Globus pallidus (tissue), 1 donor: Measurements from ENCODE around the gene GDPD5.
A peak's percentile ranks its signal among the peaks of the same experiment; 100 is the strongest.

Experiments
- DNase-seq: peaks from one replicate; pipeline ENCODE4 v3.0.0-alpha.2; 2015; ENCODE audit warnings: low spot score

The GDPD5 gene, protein sequence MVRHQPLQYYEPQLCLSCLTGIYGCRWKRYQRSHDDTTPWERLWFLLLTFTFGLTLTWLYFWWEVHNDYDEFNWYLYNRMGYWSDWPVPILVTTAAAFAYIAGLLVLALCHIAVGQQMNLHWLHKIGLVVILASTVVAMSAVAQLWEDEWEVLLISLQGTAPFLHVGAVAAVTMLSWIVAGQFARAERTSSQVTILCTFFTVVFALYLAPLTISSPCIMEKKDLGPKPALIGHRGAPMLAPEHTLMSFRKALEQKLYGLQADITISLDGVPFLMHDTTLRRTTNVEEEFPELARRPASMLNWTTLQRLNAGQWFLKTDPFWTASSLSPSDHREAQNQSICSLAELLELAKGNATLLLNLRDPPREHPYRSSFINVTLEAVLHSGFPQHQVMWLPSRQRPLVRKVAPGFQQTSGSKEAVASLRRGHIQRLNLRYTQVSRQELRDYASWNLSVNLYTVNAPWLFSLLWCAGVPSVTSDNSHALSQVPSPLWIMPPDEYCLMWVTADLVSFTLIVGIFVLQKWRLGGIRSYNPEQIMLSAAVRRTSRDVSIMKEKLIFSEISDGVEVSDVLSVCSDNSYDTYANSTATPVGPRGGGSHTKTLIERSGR

DNA sequence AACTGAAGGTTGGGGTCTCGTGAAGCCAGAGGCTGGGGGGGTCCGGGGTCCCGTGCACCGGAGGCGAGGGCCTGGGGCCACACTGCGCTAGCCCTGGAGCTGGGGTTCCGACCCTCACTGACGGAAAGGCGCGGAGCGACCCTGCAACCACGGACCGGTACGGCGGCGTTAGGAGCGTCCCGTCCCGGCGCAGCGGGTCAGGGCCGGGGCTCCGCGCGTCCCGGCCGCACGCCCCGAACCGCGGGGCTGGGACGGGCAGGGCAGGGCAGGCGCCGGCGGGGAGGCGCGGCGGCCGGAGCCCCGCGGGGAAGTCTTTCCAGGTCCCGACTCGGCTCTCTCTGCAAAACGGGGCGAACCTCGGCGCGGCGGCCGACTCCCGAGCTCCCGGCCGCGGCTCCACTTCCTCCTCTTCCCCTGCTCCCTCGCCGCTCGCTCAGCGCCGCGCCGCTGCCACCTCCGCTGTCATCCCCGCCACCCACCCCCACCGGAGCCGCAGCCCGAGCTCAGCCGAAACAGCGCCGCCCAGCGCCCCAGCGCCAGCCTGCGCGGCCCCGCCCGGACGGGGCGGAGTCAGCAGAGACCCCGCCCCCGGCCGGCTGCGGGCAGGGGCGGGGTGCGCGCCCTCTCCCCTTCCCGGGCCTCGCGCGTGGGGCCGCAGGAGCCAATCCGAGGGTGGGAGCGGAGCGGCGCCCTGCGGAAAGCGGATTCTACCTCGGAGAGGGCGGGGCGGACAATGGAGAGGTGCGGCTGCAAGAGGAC, at the start of gene GDPD5:
GDPD5 (minus strand) TSS at position 509 of the 759 bp plus-strand sequence. CDS start 48,206 bp downstream, outside the sequence.
- DNase-seq = peak; percentile 78

DNA sequence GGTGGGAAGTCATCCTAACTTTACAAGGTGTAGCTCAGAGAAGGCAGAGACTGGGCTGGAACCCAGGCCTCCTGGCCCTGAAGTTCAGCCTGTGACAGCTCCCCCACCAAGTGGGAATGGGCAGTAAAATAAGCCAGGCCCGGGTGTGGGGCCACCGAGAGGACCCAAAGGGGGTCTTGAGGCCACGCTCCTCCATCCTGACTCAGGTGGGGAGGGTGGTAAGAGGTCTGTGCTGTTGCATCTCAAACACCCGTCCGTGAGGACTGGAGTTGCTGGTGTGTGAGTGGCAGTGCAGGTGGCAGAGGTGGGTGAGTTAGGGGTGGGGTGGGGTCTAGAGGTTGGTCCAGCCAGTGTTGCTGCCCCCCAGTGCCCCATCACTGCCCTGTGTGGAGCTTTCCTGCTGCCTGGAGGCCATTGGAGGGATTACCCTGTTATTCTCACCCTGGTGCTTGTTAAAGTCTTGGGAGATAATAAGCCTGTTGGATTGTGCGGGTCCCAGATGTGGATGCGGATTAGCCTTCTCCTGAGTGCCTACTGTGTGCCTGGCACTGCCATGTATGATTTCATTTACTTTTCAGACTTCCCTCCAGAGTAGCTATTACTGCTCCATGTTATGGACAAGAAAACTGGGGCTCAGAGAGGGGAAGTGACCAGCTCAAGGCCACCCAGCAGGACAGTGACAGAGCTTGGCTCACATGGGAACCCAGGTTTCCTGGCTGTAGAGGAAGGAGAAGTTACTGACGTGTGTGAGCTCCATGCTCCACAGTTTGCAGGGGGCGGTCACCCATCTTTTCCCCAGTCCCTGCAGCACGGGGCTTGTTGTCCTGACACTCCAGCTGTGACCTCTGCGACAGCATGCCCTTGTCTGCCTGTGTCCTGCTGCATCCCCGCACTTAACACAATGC, 49.2 kb upstream of the GDPD5 start:
- no peak for DNase-seq

DNA sequence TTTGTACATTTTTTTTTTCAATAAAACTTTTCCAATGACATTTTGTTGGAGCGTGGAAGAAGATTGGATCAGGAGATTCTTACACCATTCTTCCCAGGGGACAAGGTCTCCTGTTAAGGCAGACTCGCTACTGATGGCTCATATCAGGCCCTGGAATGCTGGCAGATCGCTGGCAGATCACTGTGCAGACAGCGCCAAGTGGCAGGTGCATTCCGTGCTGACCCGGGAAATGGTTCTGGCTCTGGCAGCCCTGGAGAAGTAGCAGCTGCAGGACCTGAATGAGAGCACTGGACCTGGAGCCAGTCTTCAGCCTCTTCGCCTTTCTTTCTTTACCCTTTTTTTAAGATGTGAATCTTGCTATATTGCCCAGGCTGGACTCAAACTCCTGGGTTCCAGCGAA, 47.0 kb upstream of the GDPD5 start:
- no peak for DNase-seq

DNA sequence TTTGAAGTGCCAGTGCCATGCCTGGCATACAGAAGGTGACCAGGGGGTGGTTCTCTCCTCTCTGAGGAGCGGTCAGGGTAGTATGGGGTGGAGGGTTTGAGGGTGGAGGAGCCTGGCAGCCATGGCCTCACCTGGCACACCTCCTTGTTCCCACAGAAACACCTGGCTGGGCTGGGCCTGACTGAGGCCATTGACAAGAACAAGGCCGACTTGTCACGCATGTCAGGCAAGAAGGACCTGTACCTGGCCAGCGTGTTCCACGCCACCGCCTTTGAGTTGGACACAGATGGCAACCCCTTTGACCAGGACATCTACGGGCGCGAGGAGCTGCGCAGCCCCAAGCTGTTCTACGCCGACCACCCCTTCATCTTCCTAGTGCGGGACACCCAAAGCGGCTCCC, 45.9 kb upstream of the GDPD5 start:
- DNase-seq = no peak

DNA sequence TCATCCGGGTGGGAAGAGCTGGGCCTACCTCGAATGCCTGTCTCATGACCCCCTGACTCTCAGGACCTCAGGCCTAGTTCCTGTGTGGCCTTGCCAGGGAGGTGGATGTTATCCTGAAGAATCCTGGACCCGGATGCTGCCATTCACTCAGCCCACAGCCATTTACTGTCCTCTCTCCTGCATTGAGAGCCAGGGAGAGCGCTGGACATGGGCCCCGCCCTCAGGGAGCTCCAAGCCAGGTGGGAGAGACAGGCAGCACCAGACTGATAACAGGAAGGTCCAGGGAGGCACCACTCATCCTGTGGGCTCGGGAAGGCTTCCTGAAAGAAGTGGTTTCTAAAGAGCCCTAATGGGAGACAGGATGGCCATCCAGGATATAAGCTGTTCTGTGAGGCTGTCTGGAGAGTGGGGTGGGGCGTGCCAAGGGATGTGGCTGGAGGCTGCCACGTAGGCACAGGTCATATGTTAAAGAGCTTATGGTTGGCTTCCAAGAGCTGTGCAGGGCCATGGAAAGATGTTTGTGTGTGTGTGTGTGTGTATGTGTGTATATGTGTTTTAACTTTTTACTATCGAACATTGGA, 44.9 kb upstream of the GDPD5 start:
- DNase-seq = no peak

DNA sequence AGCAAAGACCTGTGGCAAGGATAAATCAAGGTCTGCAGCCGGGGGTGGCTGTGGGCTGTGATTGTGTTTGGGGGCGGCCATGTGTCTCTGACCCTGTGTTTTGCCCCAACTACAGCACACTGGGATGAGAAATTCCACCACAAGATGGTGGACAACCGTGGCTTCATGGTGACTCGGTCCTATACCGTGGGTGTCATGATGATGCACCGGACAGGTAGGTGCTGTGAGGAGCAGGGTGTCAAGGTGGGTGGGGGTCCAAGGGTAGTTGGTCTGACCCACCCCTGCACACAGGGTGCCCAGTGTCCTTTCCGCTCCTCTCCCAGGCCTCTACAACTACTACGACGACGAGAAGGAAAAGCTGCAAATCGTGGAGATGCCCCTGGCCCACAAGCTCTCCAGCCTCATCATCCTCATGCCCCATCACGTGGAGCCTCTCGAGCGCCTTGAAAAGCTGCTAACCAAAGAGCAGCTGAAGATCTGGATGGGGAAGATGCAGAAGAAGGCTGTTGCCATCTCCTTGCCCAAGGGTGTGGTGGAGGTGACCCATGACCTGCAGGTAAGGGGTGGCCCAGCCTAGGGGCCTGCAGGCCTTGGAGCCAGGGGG, 43.0 kb upstream of the GDPD5 start:
- DNase-seq = no peak

DNA sequence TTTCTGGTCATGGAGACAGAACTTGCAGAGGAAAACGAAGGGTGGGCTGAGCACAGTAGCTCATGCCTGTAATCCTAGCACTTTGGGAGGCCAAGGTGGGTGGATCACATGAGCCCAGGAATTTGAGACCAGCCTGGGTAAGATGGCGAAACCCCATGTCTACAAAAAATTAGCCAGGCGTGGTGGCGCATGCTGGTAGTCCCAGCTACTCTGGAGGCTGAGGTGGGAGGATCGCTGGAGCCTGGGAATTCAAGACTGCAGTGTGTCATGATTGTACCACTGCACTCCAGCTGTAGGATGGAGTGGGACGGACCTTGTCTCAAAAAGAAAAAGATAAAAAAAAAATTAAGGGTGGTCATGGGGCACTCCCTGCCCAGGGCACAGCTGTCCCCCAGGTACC, 42.2 kb upstream of the GDPD5 start:
- no peak for DNase-seq

DNA sequence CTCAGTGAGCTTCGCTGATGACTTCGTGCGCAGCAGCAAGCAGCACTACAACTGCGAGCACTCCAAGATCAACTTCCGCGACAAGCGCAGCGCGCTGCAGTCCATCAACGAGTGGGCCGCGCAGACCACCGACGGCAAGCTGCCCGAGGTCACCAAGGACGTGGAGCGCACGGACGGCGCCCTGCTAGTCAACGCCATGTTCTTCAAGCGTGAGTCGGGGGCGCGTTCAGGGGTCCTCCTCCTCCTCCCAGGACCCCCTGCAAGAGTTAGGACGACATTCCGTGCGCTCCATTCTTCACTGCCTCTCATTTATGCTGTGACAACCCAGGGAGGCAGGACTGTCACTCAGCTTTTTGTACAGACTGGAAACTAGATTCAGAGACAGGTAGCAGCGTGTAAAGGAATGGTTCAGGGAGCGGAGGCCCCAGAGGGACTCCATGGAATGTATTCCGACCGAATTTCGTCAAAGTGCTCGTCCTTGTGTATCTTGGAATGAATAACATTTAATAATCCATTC, 41.1 kb upstream of the GDPD5 start:
- no peak for DNase-seq

DNA sequence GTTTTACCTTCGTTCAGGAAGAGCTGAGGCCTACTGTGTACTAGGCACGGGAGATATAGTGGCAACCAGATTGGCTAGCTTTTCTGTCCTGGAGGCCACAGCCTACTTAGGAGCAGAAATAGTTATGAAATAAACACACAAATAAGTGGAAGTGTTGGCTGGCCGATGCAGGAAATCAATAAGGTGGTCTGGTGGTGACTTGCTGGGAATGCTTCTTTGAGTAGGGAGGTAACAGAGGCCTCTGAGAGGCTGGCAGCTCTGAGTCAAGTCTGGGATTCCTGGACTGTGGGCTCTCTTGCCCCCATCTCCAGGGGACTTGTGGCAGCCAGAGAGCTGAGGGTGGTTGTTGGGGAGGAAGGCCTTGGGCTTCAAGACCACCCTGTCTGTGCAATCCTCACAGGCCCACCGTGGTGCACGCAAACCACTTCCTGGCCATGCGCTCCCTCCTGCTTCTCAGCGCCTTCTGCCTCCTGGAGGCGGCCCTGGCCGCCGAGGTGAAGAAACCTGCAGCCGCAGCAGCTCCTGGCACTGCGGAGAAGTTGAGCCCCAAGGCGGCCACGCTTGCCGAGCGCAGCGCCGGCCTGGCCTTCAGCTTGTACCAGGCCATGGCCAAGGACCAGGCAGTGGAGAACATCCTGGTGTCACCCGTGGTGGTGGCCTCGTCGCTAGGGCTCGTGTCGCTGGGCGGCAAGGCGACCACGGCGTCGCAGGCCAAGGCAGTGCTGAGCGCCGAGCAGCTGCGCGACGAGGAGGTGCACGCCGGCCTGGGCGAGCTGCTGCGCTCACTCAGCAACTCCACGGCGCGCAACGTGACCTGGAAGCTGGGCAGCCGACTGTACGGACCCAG, 40.4 kb upstream of the GDPD5 start:
- no peak for DNase-seq

DNA sequence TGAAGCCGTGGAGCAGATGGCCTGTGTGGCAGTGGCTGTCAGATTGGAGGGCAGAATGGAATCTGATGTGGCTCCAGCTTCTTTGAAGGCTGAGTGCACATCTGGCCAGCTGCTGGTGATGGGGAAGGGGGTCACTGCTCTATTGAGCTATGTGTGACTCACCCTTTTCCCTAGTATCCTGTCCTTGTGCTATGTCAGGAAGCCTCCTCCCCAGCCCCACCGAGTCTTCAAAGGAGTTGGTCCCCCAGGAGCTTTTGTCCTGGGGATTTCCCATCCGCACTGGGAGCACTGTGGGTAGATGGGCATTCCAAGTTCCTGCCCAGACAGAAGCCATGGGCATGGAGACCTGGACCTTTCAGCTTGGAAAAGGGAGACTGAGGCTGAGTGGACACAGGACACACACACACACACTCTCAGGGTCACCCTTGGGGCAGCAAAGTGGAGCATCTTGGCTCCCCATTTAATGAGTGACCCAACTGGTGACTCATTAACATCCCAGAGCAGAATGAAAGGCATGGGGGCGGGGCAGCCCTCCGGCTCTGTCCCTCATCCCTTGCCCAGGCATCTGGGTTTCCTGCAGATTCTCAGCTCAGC, 39.6 kb upstream of the GDPD5 start:
- no peak for DNase-seq

DNA sequence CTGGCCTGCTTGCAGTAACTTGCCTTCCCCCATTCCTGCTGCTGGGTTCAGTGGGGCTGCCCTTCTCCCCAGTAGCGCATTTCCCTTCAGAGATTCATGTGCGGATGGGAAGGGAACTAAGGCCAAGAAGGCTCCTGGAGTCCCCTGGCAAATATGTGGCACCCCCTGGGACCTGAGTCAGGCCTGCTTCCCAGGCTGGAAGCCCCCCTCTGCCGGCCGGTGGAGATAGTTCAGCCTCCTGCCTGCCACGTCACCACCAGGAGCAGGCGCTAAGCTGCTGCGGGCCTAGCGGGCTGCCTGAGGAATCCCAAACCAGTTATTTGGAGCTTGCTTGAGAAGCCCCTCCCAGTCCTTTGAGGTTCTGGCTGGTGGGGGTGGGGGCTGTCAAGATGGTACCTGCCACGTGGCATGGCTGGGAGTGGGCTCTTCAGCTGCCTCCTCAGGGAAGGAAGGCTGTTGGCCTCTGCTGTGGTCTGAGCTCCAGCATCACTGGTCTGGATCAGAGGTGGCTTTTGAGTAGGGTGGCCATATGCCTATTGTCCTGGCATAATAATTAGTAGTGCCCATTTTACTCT, 38.3 kb upstream of the GDPD5 start:
- no peak for DNase-seq

DNA sequence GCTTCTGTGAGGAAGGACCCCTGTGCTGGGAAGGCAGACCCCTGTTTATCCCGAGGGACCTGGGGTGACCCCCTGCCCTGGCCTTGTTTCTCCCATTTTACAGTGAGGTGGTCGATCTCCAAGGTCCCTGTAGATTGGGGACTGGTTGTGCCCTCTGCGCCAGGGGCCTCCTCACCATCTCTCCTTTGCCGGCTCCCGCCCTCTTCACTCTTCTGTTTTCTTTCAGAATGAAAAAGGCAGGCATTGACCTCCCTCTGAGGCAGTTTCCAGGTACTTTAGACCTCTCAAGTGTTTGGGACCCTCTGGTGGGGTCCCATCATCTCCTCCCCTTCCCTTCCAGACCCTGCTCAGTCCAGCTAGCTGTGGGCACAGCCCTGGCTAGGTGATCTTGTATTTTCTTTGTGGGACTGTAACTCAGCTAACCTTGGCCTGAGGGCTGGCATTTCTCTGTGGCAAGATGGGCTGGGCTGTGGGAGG, 37.8 kb upstream of the GDPD5 start:
- DNase-seq = no peak

DNA sequence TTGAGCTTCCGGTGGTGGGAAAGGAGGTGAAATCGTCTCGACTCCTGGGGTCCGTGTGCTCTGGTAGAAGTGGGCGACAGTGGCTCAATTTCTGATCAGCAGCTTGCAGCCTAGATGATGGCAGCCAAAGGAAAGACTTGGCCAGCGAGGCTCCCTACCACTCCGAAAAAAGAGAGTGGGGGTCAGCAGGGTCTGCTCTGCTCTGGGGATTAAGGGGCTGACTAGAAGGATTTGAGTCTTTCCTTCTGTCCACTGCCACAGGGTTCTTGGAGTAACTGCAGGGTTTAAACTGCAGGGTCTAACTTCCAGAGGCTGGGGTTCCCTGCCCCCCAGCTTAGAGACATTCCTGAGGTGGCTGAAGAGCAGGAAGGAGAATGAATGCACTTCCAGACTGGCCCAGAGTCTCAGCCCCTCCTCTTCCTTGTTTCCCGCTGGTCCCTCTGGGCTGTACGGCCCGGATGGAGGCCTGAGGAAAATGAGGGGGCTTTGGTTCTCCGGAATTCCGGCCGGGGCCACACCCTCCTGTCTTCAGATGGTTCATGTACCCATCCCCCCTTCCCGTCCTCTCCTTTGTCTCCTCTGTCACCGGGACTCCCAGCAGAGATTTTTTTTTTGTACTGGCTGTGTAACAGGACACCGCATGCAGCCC, 37.2 kb upstream of the GDPD5 start:
- no peak for DNase-seq

DNA sequence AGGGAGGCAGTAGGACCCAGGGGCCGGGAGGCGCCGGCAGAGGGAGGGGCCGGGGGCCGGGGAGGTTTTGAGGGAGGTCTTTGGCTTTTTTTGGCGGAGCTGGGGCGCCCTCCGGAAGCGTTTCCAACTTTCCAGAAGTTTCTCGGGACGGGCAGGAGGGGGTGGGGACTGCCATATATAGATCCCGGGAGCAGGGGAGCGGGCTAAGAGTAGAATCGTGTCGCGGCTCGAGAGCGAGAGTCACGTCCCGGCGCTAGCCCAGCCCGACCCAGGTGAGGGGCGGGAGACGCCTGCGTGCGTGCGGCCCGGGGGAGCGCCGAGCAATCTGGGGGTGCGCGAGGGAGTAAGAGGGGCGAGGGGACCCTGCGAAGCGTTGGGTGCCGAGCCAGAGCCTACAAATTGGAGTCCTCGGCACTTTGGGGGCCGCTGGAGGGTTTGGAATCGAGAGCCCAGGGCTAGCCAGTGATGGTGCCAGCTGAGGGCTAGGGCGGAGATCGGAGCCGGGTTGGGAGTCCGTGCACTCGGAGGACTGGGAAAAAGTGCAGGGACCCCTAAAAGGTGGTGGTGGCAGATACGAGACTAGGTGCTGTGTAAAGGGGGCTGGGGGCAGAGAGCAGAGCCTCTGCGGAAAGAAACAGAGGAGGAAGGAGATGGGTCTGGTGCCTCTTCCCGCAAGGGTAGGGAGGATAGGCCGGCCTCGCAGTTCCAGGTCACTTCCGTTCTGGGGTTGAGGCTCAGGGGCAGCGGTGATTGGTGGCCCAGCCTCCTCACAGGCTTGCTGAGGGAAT, 36.5 kb upstream of the GDPD5 start, which contains the start of gene SERPINH1:
SERPINH1 (plus strand) TSS at position 206 of the 788 bp plus-strand sequence. CDS start 4,097 bp downstream, outside the sequence.
- DNase-seq = peak; percentile 73

DNA sequence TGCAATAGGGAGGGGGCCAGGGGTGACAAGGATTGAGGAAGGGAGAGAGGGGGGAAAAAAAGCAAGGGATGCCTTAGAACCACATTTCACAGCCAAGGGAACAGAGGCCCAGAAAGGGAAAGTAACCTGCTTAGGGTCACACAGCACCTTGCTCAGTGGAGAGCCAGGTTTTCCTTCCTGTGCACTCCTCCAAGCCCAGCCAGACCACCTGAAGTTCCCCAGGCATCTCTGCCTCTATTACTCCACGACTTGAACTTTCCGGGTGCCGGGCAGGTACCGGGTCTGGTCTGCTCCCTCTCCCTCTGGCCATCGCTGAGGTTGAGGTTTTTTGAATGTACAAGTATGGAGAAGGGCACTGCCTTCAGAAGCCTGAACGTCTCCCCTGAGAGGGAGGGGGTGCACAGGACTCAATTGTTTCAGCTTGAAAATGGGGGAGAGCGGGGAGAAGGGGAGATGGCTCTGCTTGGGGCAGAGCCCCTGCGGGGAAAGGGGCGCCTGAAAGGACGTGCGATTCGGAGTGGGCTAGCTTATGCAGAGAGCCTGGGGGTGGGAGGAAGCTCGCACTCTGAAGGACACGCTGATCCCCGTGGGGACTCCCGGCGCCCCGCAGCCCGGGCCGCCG, 35.8 kb upstream of the GDPD5 start:
- DNase-seq = no peak

DNA sequence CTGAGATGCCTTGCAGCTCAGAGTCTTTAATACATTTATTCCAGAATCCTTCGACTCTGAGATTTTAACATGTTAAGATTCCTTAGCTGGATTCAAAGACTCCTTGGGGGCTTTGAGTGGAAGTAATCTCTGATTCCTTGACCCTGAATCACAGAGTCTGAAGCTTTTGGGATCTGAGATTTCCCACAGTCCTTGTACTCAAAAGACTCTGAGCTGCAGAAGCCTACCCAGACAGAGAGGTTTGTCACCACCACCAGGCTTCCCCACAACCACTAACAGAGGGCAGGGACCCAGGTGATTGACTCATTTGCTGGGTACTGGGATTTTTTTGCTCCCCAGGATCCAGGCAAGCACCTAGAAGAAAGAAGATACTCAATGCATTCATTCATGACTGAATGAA, 34.9 kb upstream of the GDPD5 start:
- DNase-seq = no peak
